GM19351 (cell line): ENCODE data around the gene ZNF684.
"Not testable (repeated sequence)": the region's sequence is repeated elsewhere in the genome, so short reads cannot be mapped to it uniquely, and the experiment has no call there.

Experiments used
- ATAC-seq: cut with Tn5 transposase; IDR thresholded peaks from one replicate; pipeline ENCODE4 v1.9.1; 2021; ENCODE audit warnings: mild to moderate bottlenecking, moderate library complexity; ENCODE audit not compliant: unreplicated experiment

ZNF684 gene

DNA sequence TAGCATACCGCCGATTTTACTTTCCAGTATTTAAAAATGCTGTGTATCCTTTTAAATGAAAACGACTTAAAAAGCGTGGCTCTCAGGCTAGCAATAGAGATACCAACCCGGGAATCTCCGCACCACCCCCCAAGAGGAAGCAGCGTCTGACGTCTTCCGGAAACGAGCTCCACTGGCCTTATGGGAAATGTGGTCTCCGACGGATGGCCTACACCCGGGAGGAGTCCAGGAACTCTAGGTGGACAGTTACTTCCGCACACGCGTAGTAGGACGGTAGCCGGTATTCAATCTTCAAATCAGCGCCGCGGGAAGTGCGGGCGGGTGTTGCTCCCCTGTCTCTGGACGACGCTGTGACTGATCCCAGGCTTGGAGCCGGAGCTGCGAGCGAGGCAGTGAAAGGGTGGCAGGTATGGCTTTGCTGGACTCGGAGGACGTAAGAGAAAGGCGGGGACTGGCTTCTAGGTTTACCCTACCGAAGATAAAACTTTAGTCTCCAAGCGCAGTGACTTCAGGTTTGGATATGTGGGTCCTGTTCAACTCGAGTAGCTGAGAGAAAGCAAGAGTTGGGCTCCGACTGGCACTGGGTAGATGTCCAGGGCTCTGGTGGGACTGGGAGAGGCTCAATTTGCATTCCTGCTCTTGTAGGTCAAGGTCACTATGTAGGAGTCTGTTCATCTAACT lies at the start of gene ZNF684:
Gene ZNF684, plus strand, starts transcription at position 257 of the 681 bp plus-strand sequence. CDS start 1,530 bp downstream, outside the sequence.
- peak; percentile 97 for ATAC-seq

- ATAC-seq, result no peak
Measured at GRCh38 chr1:40495315-40495903, 36.0 kb upstream of the ZNF684 start.

DNA sequence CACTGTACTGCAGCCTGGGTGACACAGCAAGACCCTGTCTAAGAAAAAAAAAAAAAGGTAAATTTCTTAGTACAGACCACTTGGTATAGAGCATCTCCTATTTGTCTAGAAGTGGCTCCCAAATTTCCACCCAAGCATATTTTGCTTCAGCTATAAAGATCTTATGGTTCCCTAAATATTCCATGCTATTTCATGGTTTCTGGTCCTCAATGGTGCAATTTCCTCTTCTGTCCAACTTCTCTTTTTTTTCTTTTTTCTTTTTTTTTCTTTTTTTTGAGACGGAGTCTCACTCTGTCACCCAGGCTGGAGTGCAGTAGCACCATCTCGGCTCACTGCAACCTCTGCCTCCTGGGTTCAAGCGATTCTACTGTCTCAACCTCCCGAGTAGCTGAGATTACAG lies 28.8 kb upstream of the ZNF684 start:
- not testable (repeated sequence) for ATAC-seq

GRCh38 chr1:40507973-40508372 lies 23.5 kb upstream of the ZNF684 start:
- ATAC-seq, result no peak

GRCh38 chr1:40508375-40509341 lies 22.8 kb upstream of the ZNF684 start, which contains the start of gene EXO5:
TSS of gene EXO5 (plus strand) at chr1:40508767. CDS start at chr1:40514545, 5,778 bp downstream.
- ATAC-seq, result peak; percentile 80

DNA sequence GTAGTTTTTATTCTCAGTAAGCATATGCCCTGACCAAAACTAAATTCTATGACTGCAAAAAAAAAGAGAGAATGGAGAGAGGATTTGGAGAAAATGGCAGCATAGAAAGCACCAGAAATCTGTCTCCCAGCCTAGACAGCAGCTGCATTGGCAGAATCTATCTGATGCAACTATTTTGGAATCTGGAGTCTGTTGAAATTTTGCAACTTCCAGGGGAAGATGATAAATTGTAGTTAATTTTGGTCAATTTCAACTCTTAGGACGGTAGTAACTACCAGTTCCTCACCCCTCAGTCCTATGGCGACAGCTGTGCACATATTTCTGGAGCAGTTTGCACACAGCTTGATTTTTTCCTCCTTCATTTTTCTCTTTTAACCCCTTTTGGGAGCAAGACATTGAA lies 11.9 kb upstream of the ZNF684 start:
- no peak for ATAC-seq

GRCh38 chr1:40530735-40531380 lies 579 bp upstream of the ZNF684 start:
- peak; percentile 11 for ATAC-seq

DNA sequence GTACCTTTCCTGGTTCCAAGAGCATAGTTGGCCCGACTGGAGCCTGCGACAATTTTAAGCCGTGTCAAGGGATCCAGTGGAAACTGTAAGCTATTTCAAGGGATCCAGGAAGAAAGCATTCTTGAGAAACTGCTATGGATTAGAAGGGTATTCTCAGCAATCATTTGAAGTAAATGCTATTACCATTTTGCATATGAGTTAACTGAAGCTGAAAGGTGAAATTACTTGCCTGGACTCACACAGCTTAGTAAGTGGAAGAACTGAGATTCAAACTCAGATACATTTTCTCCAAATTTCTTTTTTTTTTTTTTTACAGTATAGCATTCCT lies 589 bp downstream of the ZNF684 start:
- no peak for ATAC-seq

DNA sequence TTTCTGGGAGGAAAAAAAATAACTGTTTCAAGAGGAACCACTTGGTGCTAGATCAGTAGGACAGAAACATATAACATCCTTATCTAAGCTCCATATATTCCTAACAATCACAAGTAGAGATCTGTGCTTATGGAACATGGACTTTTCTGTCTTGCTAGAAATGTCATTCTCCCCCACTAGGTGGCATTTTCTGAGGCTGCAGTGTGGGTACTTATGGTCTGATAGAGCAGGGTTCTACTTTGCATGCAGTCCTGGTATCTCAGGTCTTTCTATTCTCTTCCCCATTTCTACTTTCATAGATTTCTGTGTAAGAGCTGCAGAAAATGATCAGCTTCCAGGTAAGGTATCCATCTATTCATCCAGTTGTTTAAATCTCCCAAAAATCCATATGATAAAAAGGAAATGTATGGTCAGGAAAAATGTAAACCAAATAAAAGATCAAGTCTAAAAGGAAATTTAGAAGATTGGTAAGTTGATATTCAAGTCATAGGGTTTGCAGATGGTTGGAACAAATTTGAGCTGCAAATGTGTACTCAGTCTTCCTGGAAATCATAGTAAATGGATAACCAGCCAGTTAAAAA lies 1.5 kb downstream of the ZNF684 start:
- ATAC-seq, result no peak

GRCh38 chr1:40534589-40534988 lies 3.2 kb downstream of the ZNF684 start:
- no peak for ATAC-seq

- no peak for ATAC-seq
Measured at GRCh38 chr1:40535732-40536131, 4.3 kb downstream of the ZNF684 start.

DNA sequence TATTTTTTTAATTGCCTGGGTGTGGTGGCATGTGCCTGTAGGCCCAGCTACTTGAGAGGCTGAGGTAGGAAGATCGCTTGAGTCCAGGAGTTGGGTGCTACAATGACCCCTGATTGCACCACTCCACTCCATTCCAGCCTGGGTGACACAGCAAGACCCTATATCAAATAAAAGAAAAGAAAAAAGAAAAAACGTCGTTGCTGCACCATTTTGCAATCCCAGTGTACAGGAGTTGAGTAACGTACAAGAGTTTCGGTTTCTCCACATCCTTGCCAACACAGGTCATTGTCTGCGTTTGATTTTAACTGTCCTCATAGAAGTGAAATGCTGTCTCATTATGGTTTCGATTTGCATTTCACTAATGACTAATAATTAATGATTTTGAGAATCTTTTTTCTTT lies 7.9 kb downstream of the ZNF684 start:
- ATAC-seq, result no peak

- ATAC-seq, result no peak
Measured at GRCh38 chr1:40546957-40547356, 15.5 kb downstream of the ZNF684 start.

GRCh38 chr1:40553017-40553416 lies 21.6 kb downstream of the ZNF684 start:
- no peak for ATAC-seq

- ATAC-seq, result not testable (repeated sequence)
Measured at GRCh38 chr1:40554807-40555206, 23.4 kb downstream of the ZNF684 start.

DNA sequence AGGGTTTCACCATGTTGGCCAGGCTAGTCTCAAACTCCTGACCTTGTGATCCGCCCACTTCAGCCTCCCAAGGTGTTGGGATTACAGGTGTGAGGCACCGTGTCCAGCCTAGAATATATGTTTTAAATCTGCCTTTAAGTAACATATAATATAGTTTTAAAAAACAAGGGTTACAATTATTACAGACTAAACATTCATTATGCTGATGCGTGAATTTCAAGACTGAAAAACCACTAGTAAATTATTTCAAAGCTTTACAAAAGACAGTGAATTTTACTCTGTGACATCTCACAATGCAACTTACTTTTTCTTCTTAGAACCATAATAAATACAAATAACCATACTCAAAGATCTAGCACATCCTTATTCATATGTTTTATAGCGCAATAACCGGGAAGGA lies 24.7 kb downstream of the ZNF684 start:
- no peak for ATAC-seq

DNA sequence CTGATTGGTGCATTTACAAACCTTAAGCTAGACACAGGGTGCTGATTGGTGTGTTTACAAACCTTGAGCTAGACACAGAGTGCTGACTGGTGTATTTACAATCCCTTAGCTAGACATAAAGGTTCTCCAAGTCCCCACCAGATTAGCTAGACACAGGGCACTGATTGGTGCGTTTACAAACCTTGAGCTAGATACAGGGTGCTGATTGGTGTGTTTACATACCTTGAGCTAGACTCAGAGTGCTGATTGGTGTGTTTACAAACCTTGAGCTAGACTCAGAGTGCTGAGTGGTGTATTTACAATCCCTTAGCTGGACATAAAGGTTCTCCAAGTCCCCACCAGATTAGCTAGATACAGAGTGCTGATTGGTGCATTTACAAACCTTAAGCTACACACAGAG lies 26.8 kb downstream of the ZNF684 start:
- not testable (repeated sequence) for ATAC-seq

DNA sequence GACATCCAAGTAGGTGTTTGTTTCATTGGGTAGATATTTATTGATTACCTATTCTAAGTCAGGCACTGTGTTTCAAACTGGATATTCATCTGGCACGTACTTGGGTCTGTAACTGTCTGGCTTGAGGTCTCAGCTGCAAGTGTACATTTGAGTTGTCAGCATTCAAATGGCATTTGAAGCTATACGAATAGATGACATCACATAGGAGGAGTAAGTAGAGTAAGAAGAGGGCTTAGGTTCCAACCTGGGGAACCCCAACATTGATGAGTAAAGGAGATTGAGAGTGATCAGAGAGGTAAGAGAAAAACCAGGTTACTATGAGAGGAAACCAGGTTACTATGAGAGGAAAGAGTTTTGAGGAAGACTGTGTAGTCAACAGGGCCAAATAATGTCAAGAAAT lies 30.7 kb downstream of the ZNF684 start:
- ATAC-seq, result no peak

DNA sequence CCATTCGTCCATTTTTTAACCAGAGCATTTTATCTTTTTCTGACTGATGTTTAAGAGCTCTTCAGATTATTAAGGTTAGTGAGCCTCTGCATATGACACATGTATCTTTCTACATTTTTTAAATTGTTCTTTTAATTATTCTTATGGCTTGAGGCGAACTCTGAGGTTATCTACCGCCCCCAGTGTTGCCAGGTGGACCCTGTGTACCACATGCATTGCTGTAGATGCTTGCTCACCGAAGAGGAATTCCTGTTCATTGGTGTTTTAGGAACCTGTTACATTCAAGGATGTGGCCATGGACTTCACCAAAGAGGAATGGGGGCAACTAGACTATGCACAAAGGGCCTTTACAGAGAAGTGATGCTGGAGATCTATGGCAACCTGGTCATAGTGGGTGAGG lies 31.8 kb downstream of the ZNF684 start:
- ATAC-seq, result no peak

DNA sequence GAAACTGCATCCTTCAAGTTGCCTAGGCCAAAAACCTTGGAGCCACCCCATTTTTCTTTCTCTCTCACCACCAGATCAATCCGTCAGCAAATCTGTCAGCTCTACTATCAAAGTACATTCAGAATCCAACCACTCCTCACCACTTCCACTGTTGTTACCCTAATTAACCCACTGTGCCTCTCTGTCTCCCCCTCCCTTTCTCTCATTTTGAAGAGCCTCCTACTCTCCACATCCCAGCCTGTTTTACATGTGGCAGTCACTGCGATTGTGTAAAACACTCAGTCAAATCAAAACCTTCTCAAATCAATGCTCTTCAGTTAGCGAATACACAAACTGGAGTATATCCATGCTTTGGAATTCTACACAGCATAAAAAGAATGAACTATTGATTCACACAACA lies 33.1 kb downstream of the ZNF684 start:
- no peak for ATAC-seq

GRCh38 chr1:40564913-40565312 lies 33.5 kb downstream of the ZNF684 start:
- ATAC-seq, result no peak
